ENCODE results near the gene S100PBP. TPM values are rescaled to one million over a fixed set of nuclear protein-coding genes. Genes with fewer than 3 reads are reported as not detected.

The S100PBP gene
- total and polyA plus RNA-seq, 2 donors (not counting 3 experiments of a cell fraction or from before 2014, with no cell fraction given): 15.4 to 38.6 TPM

DNA sequence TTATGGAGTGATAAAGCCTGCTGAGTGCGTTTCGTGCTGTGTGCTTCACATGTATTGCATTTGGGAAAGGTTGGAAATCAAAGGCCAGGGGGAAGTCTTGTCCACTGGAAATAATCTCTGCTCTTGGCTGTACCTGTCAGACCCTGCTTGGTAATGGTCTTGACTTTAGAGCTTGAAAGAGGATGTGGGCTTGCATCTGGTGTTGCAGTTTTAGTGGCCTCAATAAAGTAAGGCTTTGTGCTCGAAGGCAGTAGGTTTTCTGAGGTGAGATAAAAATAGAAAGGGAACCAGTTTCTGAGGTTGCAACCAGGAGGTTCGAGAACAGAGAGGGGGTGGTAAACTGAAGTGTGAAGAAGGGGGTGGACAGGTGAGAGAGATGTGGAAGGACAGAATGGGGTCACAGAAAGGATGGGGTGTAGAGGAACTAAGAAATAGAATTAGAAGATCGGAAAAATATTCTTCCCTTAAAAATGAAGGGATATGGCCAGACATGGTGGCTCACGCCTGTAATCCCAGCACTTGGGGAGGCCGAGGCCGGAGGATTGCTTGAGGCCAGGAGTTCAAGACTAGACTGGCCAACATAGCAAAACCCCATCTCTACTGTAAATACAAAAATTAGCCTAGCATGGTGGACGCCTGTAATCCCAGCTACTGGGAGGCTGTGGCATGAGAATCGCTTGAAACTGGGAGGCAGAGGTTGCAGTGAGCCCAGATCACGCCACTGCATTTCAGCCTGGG, 1.5 kb downstream of the S100PBP start:
- FAIRE-seq (no peak), DNase-seq (ENCODE audit: low read depth, low spot score) (no peak)
- intact Hi-C loops (cut with micrococcal nuclease): loop anchor here (5.0 kb wide), 1 partner anchor 263 kb away; the partner anchor contains the start of gene AZIN2
- Histone ChIP-seq H3K36me3 (ENCODE audit: control insufficient read depth in 2 of 2, extremely low read depth in 1 of 2, insufficient read depth in 2 of 2, low read length in 2 of 2) (no peaks in the 10 kb centered on the region), H3K4me3 (replicated peaks in 1 of 3; ENCODE audit: insufficient read depth in 1 of 3, low read depth in 1 of 3, low read length in 3 of 3) (peak overlapping the region in 1 of 3 experiments; percentile 89), H3K27ac (ENCODE audit: insufficient read depth, low read depth, low read length) (peak overlapping the region; percentile 56), H4K20me1 (replicated peaks; ENCODE audit: control insufficient read depth, extremely low read depth, insufficient read depth, low read length) (no peaks in the 10 kb centered on the region), H3K79me2 (ENCODE audit: control insufficient read depth, insufficient read depth, low read length) (peaks cover 43% of the 10 kb centered on the region), H2AFZ (ENCODE audit: low read depth, low read length) (no peak overlapping the region), H3K9me3 (replicated peaks; ENCODE audit: control insufficient read depth, insufficient read depth, low read length) (no peaks in the 10 kb centered on the region), H3K4me2 (ENCODE audit: insufficient read depth, low read length) (peak overlapping the region; percentile 96), H3K4me1 (ENCODE audit: control insufficient read depth, extremely low read depth, insufficient read depth, low read length) (peaks cover 24% of the 10 kb centered on the region), H3K27me3 (ENCODE audit: control insufficient read depth in 2 of 2, insufficient read depth in 2 of 2, low read length in 2 of 2) (no peaks in the 10 kb centered on the region), H3K9ac (replicated peaks; ENCODE audit: extremely low read depth, insufficient read depth, low read length) (peak overlapping the region; percentile 85), H3K9me1 (replicated peaks; ENCODE audit: control insufficient read depth, extremely low read depth, insufficient read depth, low read length) (no peaks in the 10 kb centered on the region)
- dilution Hi-C loops (cut with MboI; ENCODE audit: extremely low pct_ligation_motif_present, low sequenced_read_pairs): no loop called here
- CTCF ChIA-PET: no interaction called here
- BruUV-seq (replicated peaks): no TSS peak
- TF ChIP-seq CTCF (IDR thresholded peaks at IDR 0.05; ENCODE audit: extremely low read depth in 1 of 2, insufficient read depth in 1 of 2, low read depth in 1 of 2, low read length in 2 of 2) (no peak), FOS (IDR thresholded peaks at IDR 0.05; ENCODE audit: borderline replicate concordance, insufficient read depth, low read length) (no peak), EZH2 (IDR thresholded peaks at IDR 0.05; ENCODE audit: borderline replicate concordance, low read depth, low read length, severe bottlenecking) (no peak), JUN (IDR thresholded peaks at IDR 0.05; ENCODE audit: borderline replicate concordance, insufficient read depth, insufficient read length, low read depth) (no peak), MAX (IDR thresholded peaks at IDR 0.05; ENCODE audit: insufficient read depth, insufficient read length) (no peak), MYC (IDR thresholded peaks at IDR 0.05; ENCODE audit: low read depth, low read length) (no peak), POLR2AphosphoS5 (IDR thresholded peaks at IDR 0.05; ENCODE audit: insufficient read depth, low read depth, low read length) (no peak), POLR2A (IDR thresholded peaks at IDR 0.05; ENCODE audit: low read depth, low read length) (no peak), GATA2 (IDR thresholded peaks at IDR 0.05; ENCODE audit: insufficient read depth, insufficient read length, low read depth, low read length) (no peak)
- POLR2A ChIA-PET: no interaction called here
